HepG2 (cell line): Measurements from ENCODE around the gene FOXN3. TPM values are rescaled to one million over a fixed set of nuclear protein-coding genes. Genes with fewer than 3 reads are reported as not detected.

ENCODE experiments used
- ATAC-seq: fragments of 200-7000 bp; cut with Tn5 transposase; 3 replicates; pipeline ENCODE4 v1.9.1; 2020; ENCODE audit warnings: mild to moderate bottlenecking, moderate library complexity
- BruUV-seq: library from RNA; stranded (reverse); fragments of 400-500 nt; replicated peaks from 2 replicates; lab custom pipeline; 2021; lab: Mats Ljungman, UMichigan
- CTCF ChIA-PET: fragments of 300-600 bp; formaldehyde crosslinking; extraction: SDS; loops from one replicate; lab custom pipeline; 2021; ENCODE audit warnings: low total read pairs, inconsistent platforms, low intra/inter-chr PET ratio; lab: Yijun Ruan, JAX
- POLR2A ChIA-PET: fragments of 350-600 bp; sonication (Branson Sonifier 250); formaldehyde crosslinking; loops from one replicate; lab custom pipeline; 2020; ENCODE audit warnings: antibody characterized with exemption, inconsistent platforms; lab: Yijun Ruan, JAX
- DNase-seq: peaks from one replicate; pipeline ENCODE4 v3.0.0-alpha.2; 2015; ENCODE audit warnings: low spot score
- FAIRE-seq: peaks from 3 replicates; lab custom pipeline; 2011; peaks lifted over from hg19 to GRCh38; lab: Jason Lieb, UNC
- H2AFZ ChIP-seq: one replicate; pipeline ENCODE4 v1.6.1; 2011; ENCODE audit warnings: low read length, inconsistent platforms
- H3K27ac ChIP-seq: fragments of 300-600 bp; 3 replicates; pipeline ENCODE4 v1.8.0; 2011; ENCODE audit warnings: mixed run types, mild to moderate bottlenecking, mixed read lengths, low read length, inconsistent platforms; ENCODE audit not compliant: insufficient read depth; ENCODE audit errors: extremely low read length
- H3K27me3 ChIP-seq, 2 experiments: fragments of 200-600 bp in 1 of 2; 2 replicates in 1 of 2; 3 replicates in 1 of 2; pipeline versions ENCODE4 v1.6.0 to v1.8.0; 2011; ENCODE audit warnings: low read length in 2 of 2, mild to moderate bottlenecking in 2 of 2, moderate library complexity in 2 of 2, inconsistent platforms in 1 of 2; ENCODE audit not compliant: insufficient read depth in 2 of 2, control insufficient read depth in 1 of 2
- H3K36me3 ChIP-seq, 2 experiments: fragments of 200-600 bp in 1 of 2; replicated peaks in 1 of 2; 2 replicates in 1 of 2; 3 replicates in 1 of 2; pipeline versions ENCODE4 v1.5.1 to v1.8.0; 2011; ENCODE audit warnings: low read length in 2 of 2, inconsistent platforms in 1 of 2; ENCODE audit not compliant: insufficient read depth in 2 of 2, control insufficient read depth in 1 of 2
- H3K4me1 ChIP-seq: 2 replicates; pipeline ENCODE4 v1.5.1; 2012; ENCODE audit warnings: low read length, inconsistent platforms; ENCODE audit not compliant: insufficient read depth
- H3K4me2 ChIP-seq: 2 replicates; pipeline ENCODE4 v1.6.0; 2011; ENCODE audit warnings: low read depth, low read length, inconsistent platforms
- H3K4me3 ChIP-seq, 3 experiments: fragments of 200-600 bp in 1 of 3; sonication (generic), shearing (Covaris generic) in 1 of 3; replicated peaks in 1 of 3; 2 replicates each; pipeline ENCODE4 v1.5.1; 2011 to 2016; ENCODE audit warnings: low read length in 3 of 3, inconsistent platforms in 2 of 3, low read depth in 2 of 3, mild to moderate bottlenecking in 2 of 3, control low read depth in 1 of 3, mixed read lengths in 1 of 3; ENCODE audit not compliant: insufficient read depth in 1 of 3
- H3K79me2 ChIP-seq: one replicate; pipeline ENCODE4 v1.6.1; 2011; ENCODE audit warnings: low read length, inconsistent platforms; ENCODE audit not compliant: insufficient read depth
- H3K9ac ChIP-seq: 2 replicates; pipeline ENCODE4 v1.6.0; 2011; ENCODE audit warnings: mild to moderate bottlenecking, low read depth, low read length, inconsistent platforms; ENCODE audit not compliant: insufficient read depth
- H3K9me3 ChIP-seq: 2 replicates; pipeline ENCODE4 v1.5.1; 2012; ENCODE audit warnings: mild to moderate bottlenecking, low read length
- H4K20me1 ChIP-seq: 2 replicates; pipeline ENCODE4 v1.6.0; 2011; ENCODE audit warnings: inconsistent platforms, mild to moderate bottlenecking, low read length, moderate library complexity; ENCODE audit not compliant: insufficient read depth
- BCL6 ChIP-seq: IDR thresholded peaks from 2 replicates; pipeline ENCODE4 v1.6.1; 2016; ENCODE audit warnings: missing genetic modification reagents, missing compliant biosample characterization
- CBFB ChIP-seq: sonication (generic); formaldehyde crosslinking; IDR thresholded peaks from 2 replicates; pipeline ENCODE4 v1.4.0; 2020; ENCODE audit warnings: missing genetic modification reagents
- CBX2 ChIP-seq, 2 experiments: fragments of 200-600 bp in 1 of 2; sonication (generic); formaldehyde crosslinking in 1 of 2; IDR thresholded peaks; 2 replicates each; pipeline versions ENCODE4 v1.7.0 to v1.8.1; 2018 to 2022; ENCODE audit warnings: low read depth in 2 of 2, low read length in 1 of 2, mild to moderate bottlenecking in 1 of 2, missing genetic modification reagents in 1 of 2
- CEBPG ChIP-seq: IDR thresholded peaks from 2 replicates; pipeline ENCODE4 v1.6.1; 2016
- ESRRA ChIP-seq: sonication (generic); formaldehyde crosslinking; IDR thresholded peaks from 2 replicates; pipeline ENCODE4 v1.5.1; 2020; ENCODE audit warnings: mild to moderate bottlenecking, low read depth, missing genetic modification reagents
- FOXK1 ChIP-seq: sonication (generic); formaldehyde crosslinking; IDR thresholded peaks from 2 replicates; pipeline ENCODE4 v1.4.0; 2020; ENCODE audit warnings: low read depth, missing genetic modification reagents, borderline replicate concordance
- HOXA9 ChIP-seq: sonication (generic); formaldehyde crosslinking; IDR thresholded peaks from 2 replicates; pipeline ENCODE4 v1.8.1; 2022; ENCODE audit warnings: missing genetic modification reagents, mild to moderate bottlenecking, moderate library complexity, borderline replicate concordance
- MAFF ChIP-seq: IDR thresholded peaks from 2 replicates; pipeline ENCODE4 v1.6.1; 2011; ENCODE audit warnings: low read depth, low read length, improper control_type of control experiment
- MAFK ChIP-seq, 2 experiments: IDR thresholded peaks in 1 of 2; conservative IDR thresholded peaks in 1 of 2; 2 replicates each; pipeline ENCODE4 v1.6.1; 2011; ENCODE audit warnings: improper control_type of control experiment in 2 of 2, low read length in 2 of 2
- NCOR1 ChIP-seq: fragments of 200-600 bp; sonication (generic); IDR thresholded peaks from 2 replicates; pipeline ENCODE4 v1.7.0; 2017; ENCODE audit warnings: antibody characterized with exemption, low read length, borderline replicate concordance
- NFKB2 ChIP-seq: sonication (generic); formaldehyde crosslinking; IDR thresholded peaks from 2 replicates; pipeline ENCODE4 v1.4.0; 2020; ENCODE audit warnings: missing genetic modification reagents, borderline replicate concordance
- NR2F1 ChIP-seq, 2 experiments: fragments of 450-650 bp in 1 of 2; formaldehyde crosslinking in 1 of 2; IDR thresholded peaks; 2 replicates each; pipeline versions ENCODE4 v1.5.0 to v1.6.1; 2016 to 2020; ENCODE audit warnings: mild to moderate bottlenecking in 1 of 2, missing compliant biosample characterization in 1 of 2, missing genetic modification reagents in 1 of 2, moderate library complexity in 1 of 2
- POLR2G ChIP-seq: fragments of 200-400 bp; formaldehyde crosslinking; IDR thresholded peaks from 2 replicates; pipeline ENCODE4 v1.6.1; 2018; ENCODE audit warnings: mild to moderate bottlenecking, low read depth, low read length, moderate library complexity
- ZNF12 ChIP-seq: sonication (generic); formaldehyde crosslinking; IDR thresholded peaks from 2 replicates; pipeline ENCODE4 v1.5.0; 2020; ENCODE audit warnings: missing genetic modification reagents
- ZNF296 ChIP-seq: sonication (generic); formaldehyde crosslinking; conservative IDR thresholded peaks from 2 replicates; pipeline ENCODE4 v1.5.0; 2020; ENCODE audit warnings: mild to moderate bottlenecking, missing genetic modification reagents
- WGBS: methylation state at CpG from one replicate; pipeline ENCODE4 v1.1.6; 2017; ENCODE audit warnings: low lambda C conversion rate; 5-methylcytosine and 5-hydroxymethylcytosine counted together
- in situ Hi-C: cut with HindIII; loops from 2 replicates; pipeline ENCODE4 v1.10.0; 2017; ENCODE audit warnings: low pct_unique_long_range_greater_than_20kb; ENCODE audit not compliant: extremely low pct_ligation_motif_present
- intact Hi-C: fragments of 100-400 bp; cut with micrococcal nuclease; formaldehyde crosslinking; loops from one replicate; pipeline ENCODE4 v1.10.0; 2022; ENCODE audit not compliant: unreplicated experiment
- polyA plus RNA-seq, 8 experiments: library from polyadenylated mRNA; depleted of rRNA in 3 of 8; stranded (reverse) in 7 of 8; unstranded in 1 of 8; fragments of >200 nt; fragmentation: Illumina TruSeq in 4 of 8; extraction: Trizol in 4 of 8; gene quantifications; 2 replicates each; pipeline versions ENCODE4 v1.2.1 to v1.2.3, GENCODE V29; 2011 to 2016; ENCODE audit warnings: low read depth in 4 of 8, missing spikeins in 1 of 8, mixed read lengths in 1 of 8; ENCODE audit not compliant: insufficient read depth in 1 of 8
- total RNA-seq, 5 experiments: library from RNA; depleted of rRNA; stranded (reverse); fragments of >200 nt; fragmentation: Illumina TruSeq; extraction: Trizol; gene quantifications; 2 replicates each; pipeline ENCODE4 v1.2.3, GENCODE V29; 2016; ENCODE audit warnings: low read depth in 1 of 5
- TF ChIP-seq, protein P1 (sequence below): sonication (generic); formaldehyde crosslinking; IDR thresholded peaks from 2 replicates; pipeline ENCODE4 v1.9.0; 2021; ENCODE audit warnings: missing genetic modification reagents, borderline replicate concordance

The FOXN3 gene
- total and polyA plus RNA-seq, 2 of the 13 experiments (the other 11 are each of a cell fraction or from before 2014, with no cell fraction given) = 32.4 to 70.2 TPM

GRCh38 chr14:89146274-89146673, 270.8 kb downstream of the FOXN3 start:
- ChIA-PET POLR2A (no interaction called here), CTCF (no interaction called here)
- Histone ChIP-seq H3K9me3 (no peaks in the 10 kb centered on the region), H3K79me2 (no peaks in the 10 kb centered on the region), H2AFZ (no peak overlapping the region), H3K9ac (no peak overlapping the region), H3K4me3 (no peak overlapping the region), H3K4me2 (no peak overlapping the region), H3K27me3 (no peaks in the 10 kb centered on the region), H3K36me3 (no peaks in the 10 kb centered on the region), H3K27ac (no peak overlapping the region), H4K20me1 (no peaks in the 10 kb centered on the region), H3K4me1 (peaks cover 24% of the 10 kb centered on the region)
- no TSS peak for BruUV-seq
- in situ Hi-C loops = no loop called here
- no peak for TF ChIP-seq POLR2G
- TF ChIP-seq, protein P1, sequence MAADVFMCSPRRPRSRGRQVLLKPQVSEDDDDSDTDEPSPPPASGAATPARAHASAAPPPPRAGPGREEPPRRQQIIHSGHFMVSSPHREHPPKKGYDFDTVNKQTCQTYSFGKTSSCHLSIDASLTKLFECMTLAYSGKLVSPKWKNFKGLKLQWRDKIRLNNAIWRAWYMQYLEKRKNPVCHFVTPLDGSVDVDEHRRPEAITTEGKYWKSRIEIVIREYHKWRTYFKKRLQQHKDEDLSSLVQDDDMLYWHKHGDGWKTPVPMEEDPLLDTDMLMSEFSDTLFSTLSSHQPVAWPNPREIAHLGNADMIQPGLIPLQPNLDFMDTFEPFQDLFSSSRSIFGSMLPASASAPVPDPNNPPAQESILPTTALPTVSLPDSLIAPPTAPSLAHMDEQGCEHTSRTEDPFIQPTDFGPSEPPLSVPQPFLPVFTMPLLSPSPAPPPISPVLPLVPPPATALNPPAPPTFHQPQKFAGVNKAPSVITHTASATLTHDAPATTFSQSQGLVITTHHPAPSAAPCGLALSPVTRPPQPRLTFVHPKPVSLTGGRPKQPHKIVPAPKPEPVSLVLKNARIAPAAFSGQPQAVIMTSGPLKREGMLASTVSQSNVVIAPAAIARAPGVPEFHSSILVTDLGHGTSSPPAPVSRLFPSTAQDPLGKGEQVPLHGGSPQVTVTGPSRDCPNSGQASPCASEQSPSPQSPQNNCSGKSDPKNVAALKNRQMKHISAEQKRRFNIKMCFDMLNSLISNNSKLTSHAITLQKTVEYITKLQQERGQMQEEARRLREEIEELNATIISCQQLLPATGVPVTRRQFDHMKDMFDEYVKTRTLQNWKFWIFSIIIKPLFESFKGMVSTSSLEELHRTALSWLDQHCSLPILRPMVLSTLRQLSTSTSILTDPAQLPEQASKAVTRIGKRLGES (CRISPR knock-in tag) = no peak
- TF ChIP-seq MAFF = 0 out of 2 replicates have a peak, but pooled peaks have one; percentile 24
- TF ChIP-seq MAFK (conservative IDR thresholded peaks at IDR 0.05 in 1 of 2, IDR thresholded peaks at IDR 0.05 in 1 of 2; ENCODE audit: low read length in 2 of 2) = peak; percentile 29 to 42; a peak in 2 of 4 replicates
- TF ChIP-seq CBFB = no peak
- DNase-seq = no peak
- intact Hi-C loops = no loop called here
- 51% methylated on average over 7 of the region's 7 CpGs for WGBS
- no peak for FAIRE-seq
- ATAC-seq = peak; percentile 24

- Histone ChIP-seq H3K27ac (no peak overlapping the region), H3K9me3 (no peaks in the 10 kb centered on the region), H2AFZ (no peak overlapping the region), H3K9ac (no peak overlapping the region), H3K36me3 (no peaks in the 10 kb centered on the region), H3K79me2 (no peaks in the 10 kb centered on the region), H4K20me1 (no peaks in the 10 kb centered on the region), H3K4me1 (peaks cover 37% of the 10 kb centered on the region), H3K4me2 (0 out of 2 replicates have a peak overlapping the region, but pooled peaks have one; percentile 21), H3K27me3 (no peaks in the 10 kb centered on the region), H3K4me3 (no peak overlapping the region)
- DNase-seq = peak; percentile 9
- FAIRE-seq = no peak
- no TSS peak for BruUV-seq
- ChIA-PET POLR2A (no interaction called here), CTCF (no interaction called here)
- 6% methylated on average over 5 of the region's 5 CpGs for WGBS
- ATAC-seq = peak; percentile 36
- in situ Hi-C loops (no loop called here), intact Hi-C loops (no loop called here)
- TF ChIP-seq ZNF296 (CRISPR knock-in tag) (no peak), FOXK1 (peak; percentile 13; the same call in 1 of the 2 replicates), HOXA9 (CRISPR knock-in tag) (no peak), CBX2 (IDR thresholded peaks at IDR 0.05; ENCODE audit: low read depth, low read length) (no peak), CBX2 (CRISPR knock-in tag; IDR thresholded peaks at IDR 0.05; ENCODE audit: low read depth) (no peak), ESRRA (CRISPR knock-in tag) (peak; percentile 82), NCOR1 (peak; percentile 51; the same call in 1 of the 2 replicates), CEBPG (peak; percentile 83), NFKB2 (CRISPR knock-in tag) (no peak), ZNF12 (CRISPR knock-in tag) (0 out of 2 replicates have a peak, but pooled peaks have one; percentile 21), NR2F1 (CRISPR knock-in tag; IDR thresholded peaks at IDR 0.05) (peak; percentile 75 to 83), BCL6 (CRISPR knock-in tag) (0 out of 2 replicates have a peak, but pooled peaks have one; percentile 32)
These were observed 272.4 kb downstream of the FOXN3 start for GRCh38 chr14:89144642-89145041.
